Measurements from ENCODE around the gene KAZALD1. TPM values are rescaled to one million over a fixed set of nuclear protein-coding genes. Genes with fewer than 3 reads are reported as not detected.

KAZALD1 gene
- total RNA-seq, 1 donor from 2014 or later = 0.17 TPM

GRCh38 chr10:101047961-101048892 lies 13.6 kb upstream of the KAZALD1 start:
- no peak for DNase-seq

GRCh38 chr10:101050208-101051069 lies 11.3 kb upstream of the KAZALD1 start:
- DNase-seq = peak; percentile 69

DNA sequence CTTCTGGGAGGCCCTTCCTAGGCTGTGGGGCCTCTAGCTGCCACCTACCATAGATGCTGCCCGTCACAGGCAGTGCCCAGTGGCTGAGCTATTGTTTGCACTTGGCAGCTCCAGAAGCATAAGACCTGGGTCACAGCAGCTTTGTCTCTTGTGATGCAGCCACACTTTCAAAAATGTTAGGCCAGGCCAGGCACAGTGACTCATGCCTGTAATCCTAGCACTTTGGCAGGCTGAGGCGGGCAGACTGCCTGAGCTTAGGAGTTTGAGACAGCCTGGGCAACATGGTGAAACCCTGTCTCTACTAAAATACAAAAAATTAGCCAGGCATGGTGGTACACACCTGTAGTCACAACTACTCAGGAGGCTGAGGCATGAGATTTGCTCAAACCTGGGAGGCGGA lies 9.5 kb upstream of the KAZALD1 start:
- DNase-seq = no peak

DNA sequence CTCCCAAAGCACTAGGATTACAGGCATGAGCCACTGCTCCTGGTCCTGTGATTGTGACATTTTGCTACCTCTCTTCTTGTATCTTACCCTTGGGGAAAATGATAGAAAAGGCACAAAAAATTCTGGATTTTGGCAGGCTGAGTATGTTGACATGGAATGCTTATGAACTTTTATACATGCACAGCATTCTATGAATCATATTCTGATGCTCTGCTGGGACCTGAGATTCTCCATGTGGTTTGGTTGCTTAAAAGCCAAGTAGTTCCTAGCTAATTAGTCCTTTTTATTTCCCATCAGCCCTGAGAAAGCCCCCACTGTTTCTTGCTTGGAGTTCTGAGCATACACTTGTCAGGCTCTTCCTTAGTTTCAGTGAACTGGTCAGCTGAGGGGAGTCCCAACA lies 8.3 kb upstream of the KAZALD1 start:
- no peak for DNase-seq

DNA sequence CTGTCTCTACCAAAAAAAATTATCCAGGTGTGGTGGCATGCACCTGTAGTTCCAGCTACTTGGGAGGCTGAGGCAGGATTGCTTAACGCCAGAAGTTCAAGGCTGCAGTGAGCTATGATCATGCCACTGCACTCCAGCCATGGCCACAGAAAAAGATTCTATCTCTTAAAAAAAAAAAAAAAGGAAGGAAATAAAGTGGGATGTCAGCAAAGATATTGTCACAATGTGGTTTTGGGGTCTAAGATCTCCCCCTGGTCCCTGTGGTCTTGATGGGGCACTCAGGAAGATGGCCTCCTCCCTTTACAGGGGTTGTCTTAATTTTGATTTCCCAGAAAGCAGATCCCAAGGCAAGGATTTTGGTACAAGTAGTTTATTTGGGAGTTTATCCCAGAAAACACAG lies 7.4 kb upstream of the KAZALD1 start:
- no peak for DNase-seq

DNA sequence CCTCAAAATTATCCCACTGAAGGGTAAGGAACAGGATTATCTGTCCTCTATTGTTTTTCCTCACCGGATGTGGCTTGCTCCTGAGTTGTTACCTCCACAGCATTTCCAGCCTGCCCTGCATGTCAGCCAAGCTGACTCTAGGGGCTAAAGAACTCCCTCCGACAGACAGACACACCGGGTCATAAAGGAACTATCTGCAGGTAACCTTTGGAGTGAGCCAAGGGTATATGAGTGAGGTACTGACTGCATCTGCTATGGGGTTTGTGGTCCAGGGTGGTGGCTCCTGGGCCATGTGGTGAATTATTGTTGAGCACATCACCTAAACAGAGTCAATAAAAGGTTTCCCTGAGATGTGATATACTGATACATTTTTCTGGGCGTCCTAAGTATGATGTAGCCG lies 6.9 kb upstream of the KAZALD1 start:
- DNase-seq = no peak

DNA sequence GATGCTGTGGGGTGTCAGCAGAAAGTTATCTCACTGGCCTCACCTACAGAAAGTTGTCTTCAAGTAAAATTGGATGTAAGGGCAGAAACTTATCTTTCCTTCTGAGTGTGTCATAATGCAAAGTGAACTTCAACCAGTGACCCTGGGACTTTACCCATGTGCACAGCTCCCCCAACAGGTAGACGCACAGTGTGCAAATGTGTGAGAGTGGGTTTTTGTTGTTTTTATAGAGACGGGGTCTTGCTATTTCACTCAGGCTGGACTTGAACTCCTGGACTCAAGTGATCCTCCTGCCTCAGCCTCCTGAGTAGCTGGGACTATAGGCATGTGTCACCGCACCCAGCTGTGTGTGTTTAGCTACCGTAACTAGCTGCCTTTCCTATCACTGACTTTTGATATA lies 6.4 kb upstream of the KAZALD1 start:
- DNase-seq = no peak

- DNase-seq = no peak
Measured at GRCh38 chr10:101056365-101057151, 5.2 kb upstream of the KAZALD1 start.

- peak; percentile 95 for DNase-seq
Measured at GRCh38 chr10:101060036-101060950, 1.5 kb upstream of the KAZALD1 start.

- DNase-seq = peak; percentile 92
Measured at GRCh38 chr10:101060951-101061623, 702 bp upstream of the KAZALD1 start.

GRCh38 chr10:101062232-101063049 lies 652 bp downstream of the KAZALD1 start:
- DNase-seq = peak; percentile 72

- DNase-seq = no peak
Measured at GRCh38 chr10:101063050-101063525, 1.3 kb downstream of the KAZALD1 start.

DNA sequence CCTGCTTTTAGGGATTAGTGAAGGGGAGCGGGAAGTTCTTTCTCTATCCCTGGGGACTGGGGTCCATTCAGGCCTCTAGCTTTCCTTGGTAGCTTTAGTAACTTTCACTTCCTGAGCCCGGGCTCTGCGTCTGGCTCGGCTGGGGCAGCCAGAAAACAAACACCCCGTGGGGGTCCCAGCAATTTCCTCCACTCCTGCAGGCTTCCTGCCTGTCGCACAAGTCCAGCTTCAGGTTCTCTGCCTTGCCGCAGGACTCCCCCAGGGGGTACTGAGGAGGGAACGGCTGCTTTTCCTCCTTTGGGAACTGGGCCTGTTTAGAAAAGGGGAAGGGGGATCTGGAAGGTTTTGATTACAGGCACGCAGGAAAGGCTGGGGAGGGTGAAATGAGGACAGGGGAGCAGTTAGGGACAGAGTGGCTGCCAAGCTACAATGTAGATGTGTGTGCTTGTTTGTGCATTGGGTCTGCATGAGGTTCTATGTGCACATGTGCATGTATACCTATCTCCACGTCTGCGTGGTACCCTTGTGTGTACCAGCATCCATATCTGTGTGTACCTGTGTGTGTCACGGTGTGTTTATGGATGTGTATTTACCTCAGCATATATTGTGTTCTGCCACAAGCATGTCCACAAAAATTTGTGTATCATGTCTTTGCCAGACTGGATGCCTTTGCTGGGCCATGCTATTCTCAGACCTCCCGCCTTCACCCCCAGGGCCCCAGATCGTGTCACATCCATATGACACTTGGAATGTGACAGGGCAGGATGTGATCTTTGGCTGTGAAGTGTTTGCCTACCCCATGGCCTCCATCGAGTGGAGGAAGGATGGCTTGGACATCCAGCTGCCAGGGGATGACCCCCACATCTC lies 2.0 kb downstream of the KAZALD1 start:
- DNase-seq = no peak

GRCh38 chr10:101064415-101065030 lies 2.7 kb downstream of the KAZALD1 start:
- no peak for DNase-seq

DNA sequence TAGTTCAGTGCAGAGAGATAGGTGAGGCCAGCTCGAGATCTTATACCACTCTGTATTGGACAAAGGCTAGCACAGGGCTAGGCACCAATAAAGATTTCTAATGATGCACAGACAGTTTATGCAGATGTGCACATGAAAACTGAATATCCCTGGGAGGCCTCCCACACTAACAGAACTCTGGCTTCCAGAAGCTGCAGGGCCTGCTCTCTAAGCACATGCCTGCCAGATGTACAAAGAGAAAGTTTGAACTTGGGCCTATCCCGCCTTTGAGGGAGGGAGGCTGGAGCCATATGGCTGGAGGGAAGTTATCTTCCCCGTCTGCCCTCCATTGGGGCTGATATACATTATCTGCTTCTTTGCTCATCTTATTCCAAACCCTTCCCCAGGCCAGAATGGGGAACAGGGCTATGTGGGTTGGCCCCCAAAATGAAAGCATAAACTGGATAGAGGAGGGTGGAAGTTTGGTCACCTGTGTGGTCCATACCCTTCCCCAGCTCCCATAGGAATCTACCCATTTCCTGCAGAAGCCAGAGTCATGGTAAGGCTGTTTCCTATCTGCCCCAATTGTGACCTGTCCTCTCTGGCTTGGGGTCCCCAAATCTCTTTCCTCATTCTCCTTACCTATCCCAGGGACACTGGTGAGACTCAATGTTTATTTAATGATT lies 3.8 kb downstream of the KAZALD1 start:
- DNase-seq = no peak

- peak; percentile 68 for DNase-seq
Measured at GRCh38 chr10:101066146-101066895, 4.5 kb downstream of the KAZALD1 start.

DNA sequence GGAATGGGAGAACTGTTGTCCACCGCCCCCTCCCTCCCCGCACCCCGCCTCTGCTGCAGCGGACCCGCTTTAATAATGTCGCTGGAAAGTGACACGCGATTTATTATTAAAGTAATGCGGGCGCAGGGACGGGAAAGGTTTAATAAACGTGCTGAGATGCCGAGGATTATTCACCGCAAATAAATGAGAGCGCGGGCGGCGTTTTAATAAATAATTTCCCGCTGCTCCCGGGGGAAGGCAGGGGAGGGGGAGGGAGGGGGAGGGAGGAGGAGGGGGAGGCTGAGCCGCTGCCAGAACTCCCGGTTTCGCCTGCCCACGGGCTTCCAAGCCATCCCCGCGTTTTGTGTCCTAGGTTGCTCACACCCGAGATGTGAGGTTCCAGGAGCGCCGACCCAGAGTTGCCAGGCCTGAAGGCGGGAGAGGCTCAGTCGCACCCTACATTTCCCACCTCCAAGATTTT lies 5.1 kb downstream of the KAZALD1 start:
- DNase-seq = no peak

Data from dermis blood vessel endothelial cell (primary cell).